GM12873 (cell line): ENCODE results near the gene NELL1.

Experiments used
- CTCF ChIP-seq: IDR thresholded peaks from 2 replicates; pipeline ENCODE4 v1.5.1; 2012; ENCODE audit warnings: low read depth, mild to moderate bottlenecking, moderate library complexity, low read length, control low read depth; ENCODE audit not compliant: insufficient read depth; ENCODE audit errors: missing control alignments

Gene NELL1

GRCh38 chr11:20631519-20632168 is 37.7 kb upstream of the NELL1 start:
- TF ChIP-seq CTCF: no peak

- no peak for TF ChIP-seq CTCF
Measured at GRCh38 chr11:20632169-20632532, 37.2 kb upstream of the NELL1 start.

- TF ChIP-seq CTCF: no peak
Measured at GRCh38 chr11:20634044-20634443, 35.3 kb upstream of the NELL1 start.

GRCh38 chr11:20634781-20635180 is 34.6 kb upstream of the NELL1 start:
- TF ChIP-seq CTCF: no peak

- TF ChIP-seq CTCF: no peak
Measured at GRCh38 chr11:20638074-20638473, 31.3 kb upstream of the NELL1 start.

GRCh38 chr11:20639688-20640087 is 29.7 kb upstream of the NELL1 start:
- TF ChIP-seq CTCF: no peak

- no peak for TF ChIP-seq CTCF
Measured at GRCh38 chr11:20640401-20640800, 29.0 kb upstream of the NELL1 start.

- no peak for TF ChIP-seq CTCF
Measured at GRCh38 chr11:20644360-20644759, 25.0 kb upstream of the NELL1 start.
